HL-60 (cell line): ENCODE results near the gene INSIG1.

Experiments
- GABPA ChIP-seq: IDR thresholded peaks from 2 replicates; pipeline ENCODE4 v1.6.1; 2012; ENCODE audit warnings: low read depth
- POLR2AphosphoS5 ChIP-seq: IDR thresholded peaks from 2 replicates; pipeline ENCODE4 v1.6.1; 2012; ENCODE audit warnings: low read depth
- TF ChIP-seq, protein P1 (sequence below): IDR thresholded peaks from one replicate; pipeline ENCODE4 v1.5.1; 2011; ENCODE audit warnings: low read length, control low read depth, inconsistent platforms; ENCODE audit not compliant: insufficient read depth

DNA sequence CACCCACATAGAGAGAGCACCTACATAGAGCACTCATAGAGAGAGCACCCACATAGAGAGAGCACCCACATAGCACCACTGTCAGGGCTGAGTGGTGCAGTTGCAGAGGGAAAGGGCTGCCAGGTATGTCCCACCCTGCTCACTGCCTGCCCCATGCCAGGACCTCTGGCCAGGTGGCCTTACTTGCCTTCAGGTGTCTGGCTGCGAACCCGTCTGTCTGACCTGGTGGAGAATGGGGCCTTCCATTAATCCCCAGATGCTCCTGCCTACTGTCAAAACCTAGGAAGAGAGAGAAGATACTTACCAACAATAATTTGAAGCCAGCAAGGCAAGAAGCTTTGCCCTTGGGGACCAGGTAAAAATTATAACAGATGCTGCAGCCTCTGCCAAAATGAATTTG is 51.1 kb downstream of the INSIG1 start:
- TF ChIP-seq, protein P1, sequence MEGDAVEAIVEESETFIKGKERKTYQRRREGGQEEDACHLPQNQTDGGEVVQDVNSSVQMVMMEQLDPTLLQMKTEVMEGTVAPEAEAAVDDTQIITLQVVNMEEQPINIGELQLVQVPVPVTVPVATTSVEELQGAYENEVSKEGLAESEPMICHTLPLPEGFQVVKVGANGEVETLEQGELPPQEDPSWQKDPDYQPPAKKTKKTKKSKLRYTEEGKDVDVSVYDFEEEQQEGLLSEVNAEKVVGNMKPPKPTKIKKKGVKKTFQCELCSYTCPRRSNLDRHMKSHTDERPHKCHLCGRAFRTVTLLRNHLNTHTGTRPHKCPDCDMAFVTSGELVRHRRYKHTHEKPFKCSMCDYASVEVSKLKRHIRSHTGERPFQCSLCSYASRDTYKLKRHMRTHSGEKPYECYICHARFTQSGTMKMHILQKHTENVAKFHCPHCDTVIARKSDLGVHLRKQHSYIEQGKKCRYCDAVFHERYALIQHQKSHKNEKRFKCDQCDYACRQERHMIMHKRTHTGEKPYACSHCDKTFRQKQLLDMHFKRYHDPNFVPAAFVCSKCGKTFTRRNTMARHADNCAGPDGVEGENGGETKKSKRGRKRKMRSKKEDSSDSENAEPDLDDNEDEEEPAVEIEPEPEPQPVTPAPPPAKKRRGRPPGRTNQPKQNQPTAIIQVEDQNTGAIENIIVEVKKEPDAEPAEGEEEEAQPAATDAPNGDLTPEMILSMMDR: no peak
- TF ChIP-seq POLR2AphosphoS5 (no peak), GABPA (no peak)
